Panc1 (cell line): ENCODE data around the gene IDH2. TPM values are rescaled to one million over a fixed set of nuclear protein-coding genes. Genes with fewer than 3 reads are reported as not detected.

Experiments
- ATAC-seq: fragments of 200-7000 bp; cut with Tn5 transposase; 2 replicates; pipeline ENCODE4 v1.9.1; 2020; ENCODE audit warnings: mild to moderate bottlenecking, moderate library complexity
- BruUV-seq: library from RNA; stranded (reverse); fragments of 400-500 nt; replicated peaks from 2 replicates; lab custom pipeline; 2021; lab: Mats Ljungman, UMichigan
- CTCF ChIA-PET: fragments of 300-600 bp; sonication (Branson Sonifier 250); formaldehyde crosslinking; loops from one replicate; lab custom pipeline; 2022; ENCODE audit warnings: antibody characterized with exemption; lab: Charles Lee
- POLR2A ChIA-PET: fragments of 300-600 bp; sonication (Branson Sonifier 250); formaldehyde crosslinking; loops from one replicate; lab custom pipeline; 2022; ENCODE audit warnings: antibody characterized with exemption; lab: Charles Lee
- DNase-seq: peaks from one replicate; pipeline ENCODE4 v3.0.0-alpha.2; 2010; ENCODE audit warnings: low read depth, low spot score
- H3K27ac ChIP-seq: 2 replicates; pipeline ENCODE4 v1.5.1; 2011; ENCODE audit warnings: mild to moderate bottlenecking, low read length, inconsistent platforms
- H3K27me3 ChIP-seq: fragments of 200-500 bp; sonication (Bioruptor generic); 2 replicates; pipeline ENCODE4 v1.6.0; 2014; ENCODE audit warnings: low read length, inconsistent platforms; ENCODE audit not compliant: control insufficient read depth, insufficient read depth
- H3K36me3 ChIP-seq: fragments of 200-500 bp; sonication (Bioruptor generic); 2 replicates; pipeline ENCODE4 v1.5.1; 2014; ENCODE audit warnings: inconsistent platforms, mild to moderate bottlenecking, low read length, moderate library complexity; ENCODE audit not compliant: control insufficient read depth, insufficient read depth
- H3K4me1 ChIP-seq: 2 replicates; pipeline ENCODE4 v1.5.1; 2011; ENCODE audit warnings: inconsistent platforms, mild to moderate bottlenecking, low read length, moderate library complexity; ENCODE audit not compliant: control insufficient read depth, insufficient read depth
- H3K4me3 ChIP-seq, 2 experiments: 2 replicates each; pipeline ENCODE4 v1.5.1; 2011 to 2012; ENCODE audit warnings: low read depth in 2 of 2, low read length in 2 of 2, mild to moderate bottlenecking in 2 of 2, inconsistent platforms in 1 of 2, moderate library complexity in 1 of 2
- H3K9me3 ChIP-seq: fragments of 200-500 bp; sonication (Bioruptor generic); 2 replicates; pipeline ENCODE4 v1.5.1; 2014; ENCODE audit warnings: low read depth, mild to moderate bottlenecking, inconsistent platforms, low read length, moderate library complexity; ENCODE audit not compliant: control insufficient read depth, insufficient read depth
- CTCF ChIP-seq: fragments of 450-650 bp; IDR thresholded peaks from 2 replicates; pipeline ENCODE4 v1.5.1; 2017; ENCODE audit warnings: mild to moderate bottlenecking
- REST ChIP-seq, 2 experiments: IDR thresholded peaks; 2 replicates each; pipeline ENCODE4 v1.6.1; 2011 to 2012; ENCODE audit warnings: low read depth in 2 of 2, control low read depth in 1 of 2, low read length in 1 of 2, mild to moderate bottlenecking in 1 of 2, moderate library complexity in 1 of 2; ENCODE audit not compliant: insufficient read depth in 1 of 2
- SIN3A ChIP-seq: IDR thresholded peaks from 2 replicates; pipeline ENCODE4 v1.6.1; 2012; ENCODE audit warnings: low read depth, mild to moderate bottlenecking, low read length, moderate library complexity, borderline replicate concordance; ENCODE audit not compliant: insufficient read depth
- TCF7L2 ChIP-seq: IDR thresholded peaks from 2 replicates; pipeline ENCODE4 v1.6.1; 2011; ENCODE audit warnings: mild to moderate bottlenecking, low read depth, low read length, inconsistent platforms
- in situ Hi-C: cut with HindIII; loops from 2 replicates; pipeline ENCODE4 v1.10.0; 2016; ENCODE audit warnings: low sequenced_read_pairs, low pct_unique_long_range_greater_than_20kb
- intact Hi-C: fragments of 100-400 bp; cut with micrococcal nuclease; formaldehyde crosslinking; loops from one replicate; pipeline ENCODE4 v1.10.0; 2022; ENCODE audit not compliant: unreplicated experiment
- total RNA-seq: library from RNA; stranded (reverse); gene quantifications from one replicate; pipeline ENCODE4 v1.2.1, GENCODE V29; 2021; ENCODE audit not compliant: unreplicated experiment

IDH2 gene
- total RNA-seq, 1 experiment from 2014 or later, result 197 TPM

GRCh38 chr15:90079619-90080457 is 22.4 kb downstream of the IDH2 start:
- POLR2A ChIA-PET, result interaction anchor here (0.5 to 0.6 kb wide), 2 partner anchors 9 to 71 kb away, joined by 4 to 5 read pairs; no protein-coding TSS in a partner anchor

More at GRCh38 chr15:90079619-90080457, 22.4 kb downstream of the IDH2 start:
- Histone ChIP-seq H3K4me1 (no peaks in the 10 kb centered on the region; the same call in 1 of the 2 replicates), H3K4me3 (no peak overlapping the region), H3K9me3 (no peaks in the 10 kb centered on the region), H3K27me3 (no peaks in the 10 kb centered on the region), H3K36me3 (0 out of 2 replicates have a peak, but pooled peaks cover 2% of the 10 kb centered on the region), H3K27ac (no peak overlapping the region)
- TF ChIP-seq TCF7L2 (no peak), SIN3A (no peak), REST (IDR thresholded peaks at IDR 0.05; ENCODE audit: insufficient read depth in 1 of 2, low read depth in 2 of 2, low read length in 1 of 2) (no peak), CTCF (no peak)
- CTCF ChIA-PET, result interaction anchor here (0.6 kb wide), 1 partner anchor 18 kb away, joined by 10 read pairs; no protein-coding TSS in a partner anchor
- ATAC-seq (no peak; the same call in 1 of the 2 replicates), DNase-seq (no peak)
- BruUV-seq, result no TSS peak
- in situ Hi-C loops, result no loop called here
- intact Hi-C loops, result loop anchor here (10.0 kb wide), 1 partner anchor 335 kb away; no protein-coding TSS in a partner anchor
